Bone marrow (tissue), 2 donors: Measurements from ENCODE around the gene NPAS2.
A peak's percentile ranks its signal among the peaks of the same experiment; 100 is the strongest.

Source experiments
- DNase-seq, 2 donors: peaks; one replicate each; lab custom pipeline; 2025; lab: John Stamatoyannopoulos, UW

Gene NPAS2

DNA sequence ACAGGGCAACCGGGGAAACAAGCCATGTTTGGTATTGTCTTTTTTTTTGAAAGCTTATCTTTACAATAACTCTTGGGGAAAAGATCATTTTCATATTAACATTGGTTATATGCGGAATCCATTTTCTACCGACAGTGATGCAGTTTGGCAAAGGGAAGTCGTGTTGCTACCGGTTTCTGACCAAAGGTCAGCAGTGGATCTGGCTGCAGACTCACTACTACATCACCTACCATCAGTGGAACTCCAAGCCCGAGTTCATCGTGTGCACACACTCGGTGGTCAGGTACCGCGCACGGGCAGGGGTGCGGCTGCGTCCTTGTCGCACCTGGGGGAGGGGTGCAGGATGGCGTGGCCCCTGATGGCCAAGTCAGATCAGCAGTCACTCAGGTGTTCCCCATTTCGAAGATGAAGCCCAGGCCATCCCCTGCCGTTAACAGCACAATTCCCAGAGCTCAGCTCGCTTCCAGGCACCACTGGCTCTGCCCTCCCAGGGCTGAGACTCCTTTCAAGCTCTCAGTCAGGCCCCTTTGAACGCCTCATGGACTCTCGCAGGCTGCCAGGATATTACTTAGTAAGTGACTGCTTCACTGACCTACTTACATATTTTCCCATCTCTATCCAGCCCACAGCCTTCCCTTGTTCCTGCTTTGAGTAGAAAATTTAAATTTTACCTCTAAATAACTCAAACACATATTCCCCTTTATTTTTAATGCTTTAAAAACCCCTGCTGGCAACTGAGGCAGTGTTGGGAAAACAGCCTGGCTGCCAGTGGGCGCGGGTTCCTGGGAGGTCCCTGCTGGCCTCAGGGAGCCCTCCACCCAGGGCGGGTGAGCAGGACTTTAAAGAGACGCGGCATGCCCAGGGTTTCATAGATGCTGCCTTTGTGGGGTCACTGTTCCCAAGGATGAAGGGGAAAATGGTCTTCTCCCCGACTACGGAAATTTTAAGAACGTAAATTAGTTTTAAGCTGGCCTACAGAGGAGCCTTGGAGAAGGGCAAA is 148.5 kb downstream of the NPAS2 start:
- no peak for DNase-seq

DNA sequence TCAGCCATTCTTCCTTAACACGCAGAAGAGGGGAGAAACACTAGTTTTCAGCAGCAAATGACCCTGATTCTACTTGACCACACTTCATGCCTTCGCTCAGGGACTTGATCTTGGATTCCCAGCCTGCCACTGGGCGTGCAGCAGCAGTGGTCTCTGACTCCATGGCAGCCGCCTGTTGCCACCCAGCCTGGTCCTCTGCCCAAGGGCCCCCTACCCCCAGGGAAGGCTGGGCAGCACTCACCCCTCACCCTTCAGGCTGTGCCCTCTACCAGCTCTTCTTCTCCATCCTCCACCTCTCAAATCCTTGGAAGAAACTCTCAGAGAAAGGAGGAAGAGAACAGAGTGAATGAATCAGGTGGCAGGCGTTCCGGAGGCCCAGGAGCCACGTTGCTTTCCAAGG is 150.1 kb downstream of the NPAS2 start:
- DNase-seq, result no peak

DNA sequence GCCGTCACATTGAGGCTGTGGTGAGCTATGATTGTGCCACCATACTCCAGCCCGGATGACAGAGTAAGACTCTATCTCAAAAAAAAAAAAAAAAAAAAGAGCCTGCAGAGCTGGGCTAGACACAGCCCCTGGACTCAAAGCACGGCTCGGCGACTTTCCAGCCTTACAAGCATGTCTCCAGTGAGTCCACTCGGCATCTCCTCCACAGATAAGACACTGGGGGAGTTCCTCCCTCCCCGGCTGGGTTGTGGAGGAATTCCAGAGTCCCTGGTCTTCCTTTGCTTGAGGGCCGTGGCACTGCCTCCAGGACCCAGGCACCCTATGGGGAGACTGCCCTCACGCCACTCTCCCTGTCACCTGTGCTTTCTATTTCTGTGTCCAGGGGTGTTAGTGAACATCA is 151.3 kb downstream of the NPAS2 start:
- DNase-seq, result no peak

DNA sequence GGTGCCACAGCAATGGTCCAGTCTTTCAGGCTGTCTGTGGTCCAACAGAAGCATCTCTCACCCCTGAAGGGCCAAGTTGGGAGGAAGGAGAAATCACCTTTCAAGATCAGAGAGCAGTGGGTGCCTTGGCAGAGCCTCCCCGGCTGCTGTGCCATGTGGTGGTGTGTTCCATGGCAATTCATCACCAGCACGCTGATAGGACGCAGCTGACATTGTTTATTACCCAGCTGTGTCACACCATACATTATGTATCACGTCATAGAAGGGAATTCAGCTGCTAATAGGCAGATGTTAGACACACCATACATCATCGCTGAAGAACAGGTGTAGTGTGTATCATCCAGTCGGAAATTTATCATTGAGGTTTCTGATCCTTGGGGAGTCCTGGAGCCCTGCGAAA is 152.5 kb downstream of the NPAS2 start:
- no peak for DNase-seq

DNA sequence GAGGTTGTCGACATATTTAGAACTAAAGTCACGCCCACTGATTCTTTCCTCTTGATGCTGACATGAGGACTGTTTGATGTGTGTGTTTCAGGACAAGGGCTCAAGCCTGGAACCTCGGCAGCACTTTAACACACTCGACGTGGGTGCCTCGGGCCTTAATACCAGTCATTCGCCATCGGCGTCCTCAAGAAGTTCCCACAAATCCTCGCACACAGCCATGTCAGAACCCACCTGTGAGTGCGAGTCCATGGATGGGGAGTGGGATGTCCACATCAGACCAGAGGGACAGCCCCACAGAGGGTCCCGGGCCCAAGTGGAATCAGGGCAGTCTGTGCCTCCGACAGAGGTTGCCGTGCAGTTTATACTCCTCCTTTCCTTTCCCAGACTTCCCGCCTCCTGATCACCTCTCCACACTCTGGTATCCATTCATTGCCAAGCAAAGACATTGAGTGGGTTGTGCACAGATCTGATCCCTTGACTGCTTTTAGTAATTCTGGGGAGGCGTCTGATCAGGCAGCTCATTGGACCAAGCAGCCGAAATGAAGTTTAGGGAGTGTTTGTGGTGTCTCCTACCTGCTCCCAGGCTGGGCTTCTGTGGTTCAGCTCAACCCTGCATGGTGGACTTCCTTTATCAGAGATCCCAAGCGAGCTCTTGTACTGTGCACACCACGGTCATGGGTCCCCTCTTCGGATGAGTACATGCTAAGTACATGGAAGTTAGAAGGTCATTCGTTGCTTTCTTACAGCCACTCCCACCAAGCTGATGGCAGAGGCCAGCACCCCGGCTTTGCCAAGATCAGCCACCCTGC is 155.0 kb downstream of the NPAS2 start:
- DNase-seq, result no peak

DNA sequence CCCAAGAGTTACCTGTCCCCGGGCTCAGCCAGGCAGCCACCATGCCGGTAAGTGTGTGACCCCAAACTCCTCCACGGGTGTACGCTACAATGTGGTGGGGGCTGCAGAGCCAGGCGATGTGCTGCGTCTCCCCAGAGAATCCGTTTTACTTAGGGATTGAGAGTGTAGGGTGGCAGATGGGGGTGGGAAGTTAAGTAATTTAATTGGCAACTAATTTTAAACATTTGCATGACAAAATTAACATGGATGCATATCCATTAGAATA is 155.5 kb downstream of the NPAS2 start:
- no peak for DNase-seq

DNA sequence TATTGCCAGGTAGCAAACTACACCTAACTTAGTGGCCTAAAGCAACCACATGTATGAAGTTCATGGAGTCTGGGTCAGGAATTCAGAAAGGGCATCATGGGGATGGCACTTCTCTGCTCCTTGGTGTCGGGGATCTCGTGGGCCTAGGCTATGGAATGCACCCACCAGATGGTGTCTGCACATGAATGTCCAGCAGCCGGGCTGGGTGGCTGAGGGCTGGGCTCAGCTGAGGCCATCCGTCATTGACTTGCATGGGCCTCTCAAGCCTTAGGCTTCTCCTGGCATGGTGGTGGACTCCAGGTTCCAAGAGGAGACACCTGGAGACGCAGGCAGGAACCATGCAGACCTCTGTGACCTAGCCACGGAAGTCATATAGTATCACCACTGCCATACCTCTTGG is 156.1 kb downstream of the NPAS2 start:
- DNase-seq, result no peak

DNA sequence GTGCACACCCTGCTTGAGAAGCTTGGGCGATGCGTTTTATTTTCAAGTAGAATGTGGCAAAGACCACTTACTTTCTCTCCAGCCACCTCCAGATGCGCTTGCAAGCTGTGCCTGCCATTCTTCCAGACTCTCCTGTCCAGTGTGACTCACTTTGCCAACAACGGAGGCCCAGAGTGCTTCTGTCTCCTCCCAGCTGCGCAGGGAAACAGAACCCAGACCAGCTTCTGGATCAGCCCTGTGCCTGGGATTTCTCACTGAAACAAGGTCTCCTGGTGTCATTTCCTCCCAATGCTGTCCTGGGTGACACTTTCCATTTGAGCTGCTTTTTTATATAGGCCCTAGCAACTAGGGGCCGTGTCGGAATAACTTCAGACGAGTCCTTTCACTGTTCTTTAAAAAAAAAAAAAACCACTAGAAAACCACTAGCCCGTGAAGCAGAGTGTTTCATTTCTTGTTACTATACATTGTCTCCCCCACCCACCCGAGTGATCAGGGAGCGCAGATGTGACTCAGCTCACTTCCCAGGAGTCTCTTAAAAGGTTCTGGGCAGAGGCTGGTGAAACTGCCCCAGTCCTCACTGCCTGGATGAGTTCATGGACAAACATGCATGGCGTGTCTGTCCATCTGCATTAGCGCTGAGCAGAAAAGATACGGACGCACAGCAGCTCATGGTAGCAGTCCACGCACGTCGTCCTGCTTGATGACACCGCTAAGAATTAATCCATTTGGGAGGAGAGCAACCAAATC is 156.9 kb downstream of the NPAS2 start:
- no peak for DNase-seq

DNA sequence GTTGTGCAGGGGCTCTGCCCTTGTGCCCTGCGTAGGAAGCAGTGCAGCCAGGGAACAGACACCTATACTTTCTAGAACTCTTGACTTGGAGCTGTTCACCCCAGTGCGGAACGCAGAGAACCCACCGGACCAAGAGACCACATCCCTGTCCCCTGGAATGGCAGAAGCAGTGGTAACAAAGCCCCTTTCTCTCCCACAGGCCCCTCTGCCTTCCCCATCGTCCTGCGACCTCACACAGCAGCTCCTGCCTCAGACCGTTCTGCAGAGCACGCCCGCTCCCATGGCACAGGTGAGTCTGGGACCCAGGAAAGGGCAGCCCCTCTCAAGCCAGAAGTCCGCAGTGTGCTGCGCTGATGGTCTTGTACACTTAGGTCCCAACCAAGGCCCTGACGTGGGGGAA is 157.6 kb downstream of the NPAS2 start:
- no peak for DNase-seq

DNA sequence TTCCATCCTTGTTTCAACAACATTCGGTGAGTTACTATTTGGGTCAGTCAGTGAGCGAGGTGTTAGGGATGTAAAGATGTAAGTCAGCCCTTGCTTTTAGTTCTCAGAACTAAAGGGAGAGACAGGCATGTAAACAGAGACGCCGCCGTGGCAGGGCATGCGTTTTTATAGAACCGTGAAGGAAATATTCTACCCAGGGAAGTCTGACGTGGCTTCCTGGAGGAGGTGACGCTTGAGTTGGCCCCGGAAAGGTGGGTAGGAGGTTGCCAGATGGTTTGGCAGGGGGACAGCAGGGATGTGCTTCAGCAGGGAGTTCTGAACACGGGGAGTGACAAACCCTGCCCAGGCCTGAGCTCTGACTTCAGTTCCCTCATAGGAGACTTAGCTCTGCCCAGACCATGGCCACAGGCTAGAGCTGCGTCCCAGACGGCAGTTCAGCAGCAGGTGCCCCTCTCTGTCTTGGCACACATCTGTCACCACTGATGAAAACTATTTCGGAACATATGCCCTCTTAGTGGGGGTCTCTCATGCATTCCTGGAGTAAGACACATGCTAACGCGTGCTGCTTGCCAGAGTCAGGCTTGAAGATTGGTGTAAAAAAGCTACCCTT is 158.7 kb downstream of the NPAS2 start:
- DNase-seq, result no peak

DNA sequence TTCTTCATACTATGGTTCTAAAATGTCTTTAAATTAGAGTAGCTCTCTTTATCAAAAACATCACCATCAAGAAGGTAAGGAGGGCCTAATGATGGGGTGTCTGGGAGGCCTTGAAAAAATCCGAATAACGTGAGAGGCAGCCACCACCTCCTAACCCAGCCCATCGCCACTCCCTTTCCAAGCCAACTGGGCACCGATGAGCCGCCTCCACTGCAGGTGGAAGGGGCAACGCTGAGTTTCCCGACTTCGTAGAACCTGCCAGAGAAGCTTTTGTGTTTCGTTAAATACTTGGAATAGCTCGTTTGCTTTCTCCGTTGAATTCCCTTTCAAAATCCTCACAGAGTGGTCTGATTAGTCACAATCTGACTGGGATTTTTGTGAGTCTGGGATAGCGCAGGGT is 160.1 kb downstream of the NPAS2 start:
- DNase-seq, result no peak

DNA sequence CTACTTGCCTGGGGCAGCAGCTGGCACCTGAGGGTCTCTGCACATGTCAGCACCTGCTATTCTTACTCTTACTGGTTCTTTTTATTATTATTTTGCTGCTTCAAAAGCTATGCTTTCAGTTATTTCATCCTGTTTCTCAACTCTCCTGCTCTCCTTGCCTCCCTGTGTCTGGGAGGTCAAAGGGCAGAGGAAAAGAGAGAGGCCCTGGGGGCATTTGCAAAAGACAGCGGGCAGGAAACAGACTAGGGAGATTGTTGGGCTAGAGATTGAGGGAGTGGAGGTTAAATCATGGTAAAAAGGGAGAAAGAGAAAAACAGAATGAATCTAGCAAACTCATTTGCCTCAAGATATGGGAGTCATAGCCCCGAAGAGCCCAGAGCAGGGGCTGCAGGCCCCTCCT is 161.1 kb downstream of the NPAS2 start:
- no peak for DNase-seq

DNA sequence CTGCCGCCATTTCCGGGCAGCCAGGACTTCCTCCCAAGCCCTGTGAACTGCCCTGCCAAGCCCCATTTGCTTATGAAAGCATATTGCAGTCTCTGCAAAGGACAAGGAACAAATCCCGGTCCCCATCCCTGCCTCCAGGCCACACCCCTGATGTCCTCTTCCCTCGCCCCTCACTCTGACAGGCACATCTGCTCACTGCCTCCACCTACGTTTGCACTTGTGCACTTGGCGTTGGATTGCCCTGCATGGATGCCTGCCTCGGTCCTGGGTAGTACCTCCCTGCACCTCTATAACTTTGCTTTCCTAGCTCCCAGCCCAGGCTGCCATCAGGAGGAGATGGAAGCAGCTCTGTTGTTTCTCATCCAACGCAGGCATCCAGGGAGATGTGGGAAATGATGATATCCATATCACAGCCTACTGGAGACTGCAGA is 162.5 kb downstream of the NPAS2 start:
- no peak for DNase-seq

DNA sequence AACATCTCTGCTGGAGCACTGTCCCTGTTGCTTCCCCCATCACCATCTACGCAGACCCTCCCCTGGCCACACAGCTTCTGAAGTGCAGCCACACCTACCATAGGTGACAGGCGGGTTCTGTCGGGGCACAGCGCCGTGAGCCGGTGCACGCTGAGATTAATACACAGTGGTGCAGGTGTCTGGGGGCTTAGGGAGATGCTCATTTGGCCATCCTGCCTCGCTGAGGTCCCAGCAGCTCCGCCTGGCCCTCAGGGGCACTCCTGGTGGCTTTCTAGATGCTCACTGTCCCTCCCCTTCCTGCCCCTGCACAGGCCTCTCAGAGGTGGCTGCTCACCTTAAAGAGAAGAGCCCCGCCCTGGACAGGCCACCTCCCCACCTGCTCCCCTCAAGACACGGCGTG is 163.3 kb downstream of the NPAS2 start:
- no peak for DNase-seq

DNA sequence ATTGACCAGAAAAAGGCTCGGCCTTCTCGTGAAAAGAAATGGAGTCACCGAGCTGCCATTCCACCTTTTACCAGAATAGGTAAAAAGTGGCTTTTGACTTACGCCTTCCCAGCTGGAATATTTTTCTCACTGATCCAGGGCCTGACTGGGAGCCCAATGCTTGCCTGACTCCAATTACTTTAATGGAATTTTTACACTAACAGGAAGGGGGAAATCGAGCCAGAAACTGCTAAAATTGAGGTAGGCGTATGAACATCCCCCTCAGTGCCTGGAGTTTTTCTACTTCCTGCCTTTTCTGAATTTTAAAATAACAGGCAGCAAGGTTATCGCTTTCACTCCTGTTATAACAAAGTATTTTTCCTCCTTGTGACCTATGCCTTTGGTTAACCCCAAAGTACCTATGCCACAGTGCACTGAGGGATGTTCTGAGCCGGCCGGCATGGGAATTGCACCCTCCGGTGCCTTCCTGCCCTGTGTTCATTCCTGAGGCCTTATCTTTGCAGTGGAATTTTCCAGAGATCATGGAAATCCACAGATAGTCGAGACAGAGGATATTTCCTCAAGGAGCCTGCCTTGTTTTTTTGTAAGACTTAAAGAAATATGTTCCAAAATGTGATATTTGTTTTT is 163.9 kb downstream of the NPAS2 start:
- DNase-seq, result no peak

DNA sequence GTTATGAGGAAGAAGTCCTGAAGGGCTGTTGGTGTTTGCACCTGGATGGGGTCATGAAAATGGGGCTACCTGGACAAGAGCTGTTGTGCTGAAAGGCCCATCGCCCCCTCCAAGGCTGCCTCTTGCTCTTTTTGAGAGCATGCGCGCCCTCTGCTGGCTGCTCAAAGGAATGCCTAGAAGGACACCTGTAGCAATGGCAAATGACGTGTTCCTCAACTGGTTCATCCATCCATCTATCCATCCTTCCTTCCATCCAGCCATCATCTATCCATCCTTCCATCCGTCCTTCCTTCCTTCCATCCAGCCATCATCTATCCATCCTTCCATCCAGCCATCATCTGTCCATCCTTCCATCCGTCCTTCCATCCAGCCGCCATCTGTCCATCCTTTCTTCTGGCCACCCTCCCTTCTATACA is 165.0 kb downstream of the NPAS2 start:
- DNase-seq, result peak; percentile 19 to 20

DNA sequence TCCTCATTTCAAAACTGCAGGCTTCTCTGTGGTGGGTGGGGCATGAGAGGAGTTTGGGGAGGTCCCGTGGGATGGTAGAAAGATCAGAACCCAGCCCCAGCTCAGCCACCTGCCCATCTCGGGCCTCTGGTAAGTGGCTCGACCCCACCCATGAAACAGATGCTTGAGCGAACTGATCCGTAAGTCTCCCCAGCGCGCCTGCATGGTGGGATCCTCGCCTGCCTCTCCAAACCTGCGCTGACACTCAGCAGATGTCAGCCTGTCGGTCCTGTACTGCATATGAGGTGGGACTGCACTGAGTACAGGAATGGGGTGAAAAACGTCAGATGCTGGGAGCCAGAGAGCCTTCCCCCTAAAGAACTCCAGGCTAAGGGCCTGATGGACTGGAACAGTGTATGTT is 166.2 kb downstream of the NPAS2 start:
- DNase-seq, result no peak

DNA sequence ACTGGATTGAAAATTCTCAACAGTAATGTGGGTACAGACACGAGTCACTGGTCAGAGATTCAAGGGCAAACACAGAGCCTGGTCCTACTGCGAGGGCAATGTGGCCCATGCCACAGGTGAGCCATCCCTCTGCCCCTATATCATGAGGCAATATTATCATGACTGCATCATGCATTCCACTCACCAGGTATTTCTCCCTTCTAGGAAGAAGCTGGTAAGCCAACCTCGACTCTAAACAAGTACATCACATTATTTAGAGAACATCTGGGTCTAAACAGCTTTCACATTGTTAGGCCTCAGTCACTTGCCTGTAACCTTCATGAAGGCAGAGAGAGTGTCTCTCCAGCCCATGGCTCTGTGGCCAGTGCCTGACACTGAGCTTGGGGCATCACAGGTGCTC is 167.6 kb downstream of the NPAS2 start:
- DNase-seq, result no peak

DNA sequence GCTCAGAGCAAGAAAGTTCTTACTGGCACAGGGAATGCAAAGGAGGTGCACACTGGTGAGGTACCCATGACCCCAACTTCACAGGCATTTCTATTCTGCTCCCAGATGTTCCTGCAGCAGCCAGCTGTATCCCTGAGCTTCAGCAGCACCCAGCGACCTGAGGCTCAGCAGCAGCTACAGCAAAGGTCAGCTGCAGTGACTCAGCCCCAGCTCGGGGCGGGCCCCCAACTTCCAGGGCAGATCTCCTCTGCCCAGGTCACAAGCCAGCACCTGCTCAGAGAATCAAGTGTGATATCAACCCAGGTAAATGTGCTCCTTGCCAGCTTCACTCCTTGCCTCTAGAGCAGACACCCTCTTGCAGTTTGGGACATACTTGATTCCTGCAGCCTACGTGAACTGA is 168.0 kb downstream of the NPAS2 start:
- no peak for DNase-seq

DNA sequence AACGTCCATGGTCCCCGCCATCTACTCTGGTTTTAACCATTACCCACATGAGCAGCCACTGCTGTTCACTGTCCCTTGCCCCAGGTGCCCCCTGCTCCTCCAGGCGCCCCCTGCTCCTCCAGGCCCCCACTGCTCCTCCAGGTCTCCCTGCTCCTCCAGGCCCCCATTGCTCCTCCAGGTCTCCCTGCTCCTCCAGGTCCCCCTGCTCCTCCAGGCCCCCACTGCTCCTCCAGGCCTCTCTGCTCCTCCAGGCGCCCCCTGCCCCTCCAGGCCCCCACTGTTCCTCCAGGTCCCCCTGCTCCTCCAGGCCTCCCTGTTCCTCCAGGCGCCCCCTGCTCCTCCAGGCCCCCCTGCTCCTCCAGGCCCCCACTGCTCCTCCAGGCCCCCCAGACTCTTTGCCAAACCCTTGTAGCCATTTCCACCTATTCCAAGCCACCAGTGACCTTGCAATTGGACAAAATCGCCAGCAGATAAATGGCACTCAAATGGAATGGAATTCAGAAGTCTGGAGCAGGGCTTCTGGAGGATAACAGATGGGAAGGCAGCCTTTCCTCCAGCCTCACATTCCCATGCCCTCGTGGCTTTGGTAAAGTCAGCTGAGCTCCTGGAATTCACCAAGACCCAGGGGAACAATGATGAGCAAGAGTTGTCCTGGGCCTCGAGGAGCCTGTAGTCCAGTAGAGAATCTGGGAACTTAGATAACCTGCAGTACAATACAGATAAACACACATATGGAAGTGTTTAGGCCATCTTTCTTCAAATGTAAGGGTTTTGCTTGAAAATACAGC is 168.9 kb downstream of the NPAS2 start:
- DNase-seq, result no peak

DNA sequence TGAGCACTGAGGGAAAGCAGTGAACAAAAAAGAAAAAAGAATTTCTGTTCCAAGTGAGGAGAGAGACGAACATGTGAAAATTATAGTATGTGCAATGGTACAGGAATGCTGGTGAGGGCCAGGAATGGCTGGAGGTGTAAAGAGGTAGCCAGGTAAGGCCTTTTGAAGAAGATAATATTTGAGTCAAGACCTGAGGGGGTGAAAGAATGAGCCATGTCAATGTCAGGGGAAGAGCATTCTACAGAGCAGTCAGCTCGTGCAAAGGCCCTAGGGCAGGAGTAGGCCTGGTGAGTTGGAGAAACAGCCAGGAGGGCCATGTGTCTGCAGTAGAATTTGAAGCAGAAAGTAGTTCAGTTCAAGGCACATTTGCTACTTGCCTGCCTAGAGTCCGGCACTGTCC is 169.7 kb downstream of the NPAS2 start:
- DNase-seq, result no peak
